Right lobe of liver (tissue), 4 donors: ENCODE data around the gene VAMP5.

Experiments
- POLR2A ChIP-seq: fragments of 450-650 bp; IDR thresholded peaks from one replicate; pipeline ENCODE4 v1.6.1; 2017; ENCODE audit warnings: antibody characterized with exemption, mild to moderate bottlenecking
- TF ChIP-seq, protein P1 (sequence below), 4 donors: fragments of 200-600 bp in 3 of 4; fragments of 450-650 bp in 1 of 4; IDR thresholded peaks; one replicate each; pipeline versions ENCODE4 v1.5.1 to v1.8.0; 2016 to 2022; ENCODE audit warnings: antibody characterized with exemption in 4 of 4, mild to moderate bottlenecking in 2 of 4
- donor health status: DM: no; HTN: no; CAD: no.
- donor health status: DM: no; HTN: no; CAD: no.
- donor health status: DM: no; HTN: yes; CAD: no.

DNA sequence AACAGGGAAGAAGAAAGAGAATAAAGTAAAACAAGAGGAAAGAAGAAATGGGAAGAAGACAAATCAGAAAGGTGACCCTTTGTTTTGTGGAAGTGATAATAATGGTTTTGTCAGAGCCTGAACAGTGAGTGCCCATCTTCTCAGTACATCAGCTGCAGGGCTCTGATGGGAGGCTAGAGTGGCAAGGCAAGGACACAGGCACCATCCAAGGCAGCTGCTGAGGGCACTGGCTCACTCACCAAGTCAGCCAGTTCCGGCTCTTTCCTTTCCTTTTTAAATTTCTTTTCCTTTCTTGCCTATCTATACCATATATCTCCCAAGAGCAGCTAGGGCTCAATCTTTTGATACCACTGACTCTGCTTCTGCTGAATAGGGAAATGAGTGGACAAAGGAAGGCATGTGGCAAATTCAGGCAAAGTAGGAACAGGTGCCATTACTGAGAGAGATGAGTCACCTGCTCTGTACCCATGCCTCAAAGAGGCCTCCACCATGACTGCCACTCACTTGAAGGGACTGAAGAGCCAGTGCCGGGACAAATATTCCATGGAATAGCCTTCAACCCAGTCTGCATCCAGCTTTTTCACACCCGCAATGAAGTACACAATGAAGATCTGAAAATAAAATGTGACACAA, 29.1 kb upstream of the VAMP5 start:
- no peak for TF ChIP-seq POLR2A
- TF ChIP-seq, protein P1, sequence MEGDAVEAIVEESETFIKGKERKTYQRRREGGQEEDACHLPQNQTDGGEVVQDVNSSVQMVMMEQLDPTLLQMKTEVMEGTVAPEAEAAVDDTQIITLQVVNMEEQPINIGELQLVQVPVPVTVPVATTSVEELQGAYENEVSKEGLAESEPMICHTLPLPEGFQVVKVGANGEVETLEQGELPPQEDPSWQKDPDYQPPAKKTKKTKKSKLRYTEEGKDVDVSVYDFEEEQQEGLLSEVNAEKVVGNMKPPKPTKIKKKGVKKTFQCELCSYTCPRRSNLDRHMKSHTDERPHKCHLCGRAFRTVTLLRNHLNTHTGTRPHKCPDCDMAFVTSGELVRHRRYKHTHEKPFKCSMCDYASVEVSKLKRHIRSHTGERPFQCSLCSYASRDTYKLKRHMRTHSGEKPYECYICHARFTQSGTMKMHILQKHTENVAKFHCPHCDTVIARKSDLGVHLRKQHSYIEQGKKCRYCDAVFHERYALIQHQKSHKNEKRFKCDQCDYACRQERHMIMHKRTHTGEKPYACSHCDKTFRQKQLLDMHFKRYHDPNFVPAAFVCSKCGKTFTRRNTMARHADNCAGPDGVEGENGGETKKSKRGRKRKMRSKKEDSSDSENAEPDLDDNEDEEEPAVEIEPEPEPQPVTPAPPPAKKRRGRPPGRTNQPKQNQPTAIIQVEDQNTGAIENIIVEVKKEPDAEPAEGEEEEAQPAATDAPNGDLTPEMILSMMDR (IDR thresholded peaks at IDR 0.05): no peak
